Endothelial cell of umbilical vein (primary cell): ENCODE results near the gene RHAG. TPM values are rescaled to one million over a fixed set of nuclear protein-coding genes. Genes with fewer than 3 reads are reported as not detected.

Source experiments
- BruUV-seq: library from RNA; stranded (reverse); fragments of 400-500 nt; replicated peaks from 2 replicates; lab custom pipeline; 2021; lab: Mats Ljungman, UMichigan
- CTCF ChIA-PET: fragments of 300-600, 350-600 bp; sonication (Branson Sonifier 250); formaldehyde crosslinking; loops from one replicate; lab custom pipeline; 2021; ENCODE audit warnings: antibody characterized with exemption, inconsistent platforms; lab: Charles Lee
- POLR2A ChIA-PET: fragments of 300-600, 350-600 bp; sonication (Branson Sonifier 250); formaldehyde crosslinking; loops from one replicate; lab custom pipeline; 2021; ENCODE audit warnings: antibody characterized with exemption, inconsistent platforms; lab: Charles Lee
- DNase-seq: peaks from one replicate; pipeline ENCODE4 v3.0.0-alpha.2; 2011; ENCODE audit warnings: low read depth, low spot score
- FAIRE-seq: peaks from 2 replicates; lab custom pipeline; 2011; peaks lifted over from hg19 to GRCh38; lab: Jason Lieb, UNC
- H2AFZ ChIP-seq: 2 replicates; pipeline ENCODE4 v1.6.0; 2012; ENCODE audit warnings: low read depth, low read length, control low read depth, inconsistent platforms
- H3K27ac ChIP-seq: 2 replicates; pipeline ENCODE4 v1.5.1; 2011; ENCODE audit warnings: low read depth, mild to moderate bottlenecking, control low read depth, low read length, moderate library complexity; ENCODE audit not compliant: insufficient read depth
- H3K27me3 ChIP-seq, 2 experiments: 2 replicates each; pipeline versions ENCODE4 v1.6.0 to v1.6.1; 2011; ENCODE audit warnings: low read length in 2 of 2, mixed read lengths in 1 of 2; ENCODE audit not compliant: control insufficient read depth in 2 of 2, insufficient read depth in 2 of 2
- H3K36me3 ChIP-seq, 2 experiments: 2 replicates in 1 of 2; 3 replicates in 1 of 2; pipeline ENCODE4 v1.5.1; 2011; ENCODE audit warnings: low read length in 2 of 2, mild to moderate bottlenecking in 1 of 2, moderate library complexity in 1 of 2; ENCODE audit not compliant: control insufficient read depth in 2 of 2, insufficient read depth in 2 of 2; ENCODE audit errors: extremely low read depth in 1 of 2
- H3K4me1 ChIP-seq: 3 replicates; pipeline ENCODE4 v1.5.1; 2011; ENCODE audit warnings: mild to moderate bottlenecking, low read length; ENCODE audit not compliant: control insufficient read depth, insufficient read depth; ENCODE audit errors: extremely low read depth
- H3K4me2 ChIP-seq: 2 replicates; pipeline ENCODE4 v1.6.1; 2011; ENCODE audit warnings: low read length, control low read depth, mixed read lengths; ENCODE audit not compliant: insufficient read depth
- H3K4me3 ChIP-seq, 3 experiments: fragments of 200-600 bp in 1 of 3; sonication (generic), shearing (Covaris generic) in 1 of 3; replicated peaks in 1 of 3; 2 replicates each; pipeline ENCODE4 v1.5.1; 2011 to 2016; ENCODE audit warnings: control low read depth in 3 of 3, low read length in 3 of 3, mild to moderate bottlenecking in 2 of 3, inconsistent platforms in 1 of 3, low read depth in 1 of 3, moderate library complexity in 1 of 3; ENCODE audit not compliant: insufficient read depth in 1 of 3
- H3K79me2 ChIP-seq: 2 replicates; pipeline ENCODE4 v1.6.0; 2012; ENCODE audit warnings: low read length, inconsistent platforms; ENCODE audit not compliant: control insufficient read depth, insufficient read depth
- H3K9ac ChIP-seq: replicated peaks from 2 replicates; pipeline ENCODE3; 2011; ENCODE audit warnings: low read length, control low read depth; ENCODE audit not compliant: insufficient read depth; ENCODE audit errors: extremely low read depth
- H3K9me1 ChIP-seq: replicated peaks from 3 replicates; pipeline ENCODE4 v1.6.0; 2011; ENCODE audit warnings: mild to moderate bottlenecking, low read length; ENCODE audit not compliant: control insufficient read depth, insufficient read depth; ENCODE audit errors: extremely low read depth
- H3K9me3 ChIP-seq: replicated peaks from 2 replicates; pipeline ENCODE4 v1.5.1; 2012; ENCODE audit warnings: low read length, inconsistent platforms; ENCODE audit not compliant: control insufficient read depth, insufficient read depth
- H4K20me1 ChIP-seq: replicated peaks from 2 replicates; pipeline ENCODE3; 2011; ENCODE audit warnings: mild to moderate bottlenecking, low read length; ENCODE audit not compliant: control insufficient read depth, insufficient read depth; ENCODE audit errors: extremely low read depth
- EZH2 ChIP-seq: IDR thresholded peaks from 2 replicates; pipeline ENCODE4 v1.6.1; 2012; ENCODE audit warnings: borderline replicate concordance, low read depth, mild to moderate bottlenecking, moderate library complexity, low read length, inconsistent platforms; ENCODE audit not compliant: severe bottlenecking
- FOS ChIP-seq: IDR thresholded peaks from 2 replicates; pipeline ENCODE4 v1.6.1; 2011; ENCODE audit warnings: mild to moderate bottlenecking, low read length, moderate library complexity, borderline replicate concordance; ENCODE audit not compliant: insufficient read depth
- GATA2 ChIP-seq: IDR thresholded peaks from 2 replicates; pipeline ENCODE4 v1.7.0; 2011; ENCODE audit warnings: low read depth, mild to moderate bottlenecking, moderate library complexity, mixed read lengths, low read length; ENCODE audit not compliant: insufficient read length, insufficient read depth
- JUN ChIP-seq: IDR thresholded peaks from 2 replicates; pipeline ENCODE4 v1.6.1; 2011; ENCODE audit warnings: borderline replicate concordance, low read depth; ENCODE audit not compliant: insufficient read length, insufficient read depth
- MYC ChIP-seq: IDR thresholded peaks from one replicate; pipeline ENCODE4 v1.6.1; 2011; ENCODE audit warnings: mild to moderate bottlenecking, low read depth, low read length
- POLR2A ChIP-seq: IDR thresholded peaks from 2 replicates; pipeline ENCODE4 v1.6.1; 2012; ENCODE audit warnings: low read depth, mild to moderate bottlenecking, control low read depth, low read length
- POLR2AphosphoS5 ChIP-seq: IDR thresholded peaks from 2 replicates; pipeline ENCODE4 v1.6.1; 2012; ENCODE audit warnings: low read depth, mild to moderate bottlenecking, control low read depth, low read length, moderate library complexity; ENCODE audit not compliant: insufficient read depth
- dilution Hi-C: fragments of 300-500 bp; cut with MboI; formaldehyde crosslinking; loops from one replicate; pipeline ENCODE4 v1.15.0; 2019; ENCODE audit warnings: low sequenced_read_pairs; ENCODE audit not compliant: extremely low pct_ligation_motif_present
- intact Hi-C: fragments of 100-400 bp; cut with micrococcal nuclease; formaldehyde crosslinking; loops from one replicate; pipeline ENCODE4 v1.10.0; 2022
- polyA plus RNA-seq, 4 experiments: library from polyadenylated mRNA; depleted of rRNA in 3 of 4; stranded (reverse) in 3 of 4; unstranded in 1 of 4; fragments of >200 nt; gene quantifications; 2 replicates each; pipeline versions ENCODE4 v1.2.1 to v1.2.3, GENCODE V29; 2011 to 2012; ENCODE audit warnings: missing spikeins in 1 of 4
- total RNA-seq: library from RNA; stranded (reverse); gene quantifications from 2 replicates; pipeline ENCODE4 v1.2.3, GENCODE V29; 2021
- TF ChIP-seq, protein P1 (sequence below), 2 donors: IDR thresholded peaks; 1 replicate in 1 of 2; 2 replicates in 1 of 2; pipeline ENCODE4 v1.5.1; 2011; ENCODE audit warnings: low read length in 2 of 2, mild to moderate bottlenecking in 2 of 2, moderate library complexity in 2 of 2, control low read depth in 1 of 2, inconsistent platforms in 1 of 2, low read depth in 1 of 2; ENCODE audit not compliant: insufficient read depth in 1 of 2; ENCODE audit errors: extremely low read depth in 1 of 2
- TF ChIP-seq, protein P2 (sequence below): IDR thresholded peaks from 2 replicates; pipeline ENCODE4 v1.6.1; 2011; ENCODE audit not compliant: insufficient read depth, insufficient read length

RHAG gene
- total and polyA plus RNA-seq, 2 donors (not counting 3 experiments of a cell fraction or from before 2014, with no cell fraction given) = not detected

DNA sequence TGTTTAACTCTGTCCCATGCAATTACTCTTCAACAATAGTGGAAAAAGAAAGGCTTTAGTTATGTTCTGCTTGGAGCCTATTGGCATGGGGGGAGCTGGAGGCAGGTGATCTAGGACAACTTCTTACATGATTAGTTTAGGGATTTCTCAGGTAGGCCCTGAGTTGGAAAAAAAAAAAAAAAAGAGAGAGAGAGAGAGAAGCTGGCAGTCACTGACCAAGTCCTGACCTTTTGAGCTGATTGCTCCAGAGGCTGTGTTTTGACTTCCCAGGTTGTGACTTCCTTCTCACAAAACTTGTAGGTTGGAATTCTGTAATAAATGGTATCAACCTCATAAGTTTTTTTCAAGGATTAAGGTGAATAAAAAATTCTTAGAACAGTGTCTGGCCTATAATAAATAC lies 78.4 kb downstream of the RHAG start:
- FAIRE-seq = no peak
- no peak for TF ChIP-seq POLR2AphosphoS5
- TF ChIP-seq, protein P1, sequence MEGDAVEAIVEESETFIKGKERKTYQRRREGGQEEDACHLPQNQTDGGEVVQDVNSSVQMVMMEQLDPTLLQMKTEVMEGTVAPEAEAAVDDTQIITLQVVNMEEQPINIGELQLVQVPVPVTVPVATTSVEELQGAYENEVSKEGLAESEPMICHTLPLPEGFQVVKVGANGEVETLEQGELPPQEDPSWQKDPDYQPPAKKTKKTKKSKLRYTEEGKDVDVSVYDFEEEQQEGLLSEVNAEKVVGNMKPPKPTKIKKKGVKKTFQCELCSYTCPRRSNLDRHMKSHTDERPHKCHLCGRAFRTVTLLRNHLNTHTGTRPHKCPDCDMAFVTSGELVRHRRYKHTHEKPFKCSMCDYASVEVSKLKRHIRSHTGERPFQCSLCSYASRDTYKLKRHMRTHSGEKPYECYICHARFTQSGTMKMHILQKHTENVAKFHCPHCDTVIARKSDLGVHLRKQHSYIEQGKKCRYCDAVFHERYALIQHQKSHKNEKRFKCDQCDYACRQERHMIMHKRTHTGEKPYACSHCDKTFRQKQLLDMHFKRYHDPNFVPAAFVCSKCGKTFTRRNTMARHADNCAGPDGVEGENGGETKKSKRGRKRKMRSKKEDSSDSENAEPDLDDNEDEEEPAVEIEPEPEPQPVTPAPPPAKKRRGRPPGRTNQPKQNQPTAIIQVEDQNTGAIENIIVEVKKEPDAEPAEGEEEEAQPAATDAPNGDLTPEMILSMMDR (IDR thresholded peaks at IDR 0.05; ENCODE audit: extremely low read depth in 1 of 2, insufficient read depth in 1 of 2, low read depth in 1 of 2, low read length in 2 of 2) = no peak
- TF ChIP-seq EZH2 = no peak
- no peak for TF ChIP-seq MYC
- TF ChIP-seq JUN = no peak
- TF ChIP-seq GATA2 = no peak
- no peak for TF ChIP-seq POLR2A
- no peak for TF ChIP-seq FOS
- TF ChIP-seq, protein P2, sequence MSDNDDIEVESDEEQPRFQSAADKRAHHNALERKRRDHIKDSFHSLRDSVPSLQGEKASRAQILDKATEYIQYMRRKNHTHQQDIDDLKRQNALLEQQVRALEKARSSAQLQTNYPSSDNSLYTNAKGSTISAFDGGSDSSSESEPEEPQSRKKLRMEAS = no peak
- Histone ChIP-seq H3K9ac (no peak overlapping the region), H3K27ac (no peak overlapping the region), H2AFZ (no peak overlapping the region), H3K36me3 (no peaks in the 10 kb centered on the region), H3K4me1 (peaks cover 25% of the 10 kb centered on the region), H3K4me3 (no peak overlapping the region), H3K27me3 (no peaks in the 10 kb centered on the region), H3K79me2 (peaks cover 3% of the 10 kb centered on the region), H3K9me3 (no peaks in the 10 kb centered on the region), H3K4me2 (no peak overlapping the region), H4K20me1 (no peaks in the 10 kb centered on the region), H3K9me1 (no peaks in the 10 kb centered on the region)
- BruUV-seq = no TSS peak
- ChIA-PET CTCF (interaction anchor here (1.4 to 1.7 kb wide), 2 partner anchors 9 to 26 kb away, joined by 4 to 5 read pairs; no protein-coding TSS in a partner anchor), POLR2A (interaction anchor here (0.6 kb wide), 1 partner anchor 133 kb away, joined by 6 read pairs; no protein-coding TSS in a partner anchor)
- intact Hi-C loops (no loop called here), dilution Hi-C loops (no loop called here)
- no peak for DNase-seq
